Measurements from ENCODE around the gene STRN3. TPM values are rescaled to one million over a fixed set of nuclear protein-coding genes. Genes with fewer than 3 reads are reported as not detected.

STRN3 gene
- total and polyA plus RNA-seq, 4 donors: 6.8 to 47.5 (median 31.2) TPM

DNA sequence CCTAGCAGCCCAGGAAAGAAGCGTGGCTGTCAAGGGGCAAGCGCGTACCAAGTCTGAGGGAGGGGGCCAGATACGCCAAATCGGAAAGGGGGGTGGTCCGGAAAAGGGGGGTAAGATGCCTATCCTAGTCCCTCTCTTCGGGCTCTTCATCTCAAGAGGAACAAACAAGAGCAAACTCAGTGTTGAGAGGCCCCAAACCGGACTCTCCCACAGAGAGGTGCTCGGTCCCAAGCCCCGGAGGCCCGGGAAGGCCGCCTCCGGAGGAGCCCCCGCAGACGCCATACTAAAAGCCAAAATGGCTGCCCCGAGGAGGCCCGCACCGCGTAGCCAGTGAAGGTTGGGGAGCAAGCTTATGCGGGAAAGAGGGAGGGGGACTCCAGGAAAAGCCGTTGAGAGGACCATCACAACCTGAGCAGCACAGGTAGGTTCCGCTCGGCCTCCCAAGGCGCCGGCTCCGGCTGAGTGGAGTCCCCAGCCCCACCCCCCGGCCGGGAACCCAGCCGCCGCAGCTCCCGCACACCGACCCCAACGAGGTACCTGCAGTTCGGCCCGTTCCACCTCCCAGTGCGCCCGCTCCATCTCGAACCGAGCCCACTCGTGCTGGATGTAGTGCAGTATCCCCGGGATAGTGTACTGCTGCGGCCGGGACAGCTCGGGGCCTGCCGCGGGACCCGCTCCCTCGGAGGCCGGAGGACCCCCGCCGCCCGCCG is 657 bp downstream of the STRN3 start, which contains the start of gene AP4S1:
Gene AP4S1, plus strand, starts transcription at position 283 of the 710 bp plus-strand sequence. CDS start 40,548 bp downstream, outside the sequence.
- Histone ChIP-seq H3K4me3 (ENCODE audit: low read depth in 1 of 3, low read length in 3 of 3) (peak within 1 kb of the TSS; percentile 86 to 100 (median 95)), H3K27me3 (ENCODE audit: control insufficient read depth in 4 of 4, insufficient read depth in 4 of 4, low read length in 3 of 4) (no peaks in the 10 kb centered on the region), H3K36me3 (ENCODE audit: control insufficient read depth in 4 of 4, insufficient read depth in 3 of 4, low read depth in 1 of 4, low read length in 3 of 4) (peaks cover 0 to 6% (median 0%) of the 10 kb centered on the region in 4 donors), H3K9ac (ENCODE audit: low read depth in 1 of 2, low read length in 2 of 2) (peak within 1 kb of the TSS; percentile 98 to 100), H3K4me1 (ENCODE audit: control insufficient read depth in 4 of 4, insufficient read depth in 4 of 4, low read length in 3 of 4) (peaks cover 0 to 36% (median 5%) of the 10 kb centered on the region in 4 donors), H3K27ac (ENCODE audit: low read depth in 1 of 2, low read length in 2 of 2) (peak within 1 kb of the TSS; percentile 99 to 100), H3K9me3 (ENCODE audit: control insufficient read depth in 4 of 4, low read length in 3 of 4) (no peaks in the 10 kb centered on the region)
- TF ChIP-seq GABPA (IDR thresholded peaks at IDR 0.05 in 1 of 2, conservative IDR thresholded peaks at IDR 0.05 in 1 of 2) (no peak), YY1 (IDR thresholded peaks at IDR 0.05) (peak; percentile 97), TAF1 (conservative IDR thresholded peaks at IDR 0.05) (peak; percentile 31)
- DNase-seq (ENCODE audit: low spot score): peak; percentile 75
- WGBS: under 1% methylated on average over 53 of the region's 53 CpGs

DNA sequence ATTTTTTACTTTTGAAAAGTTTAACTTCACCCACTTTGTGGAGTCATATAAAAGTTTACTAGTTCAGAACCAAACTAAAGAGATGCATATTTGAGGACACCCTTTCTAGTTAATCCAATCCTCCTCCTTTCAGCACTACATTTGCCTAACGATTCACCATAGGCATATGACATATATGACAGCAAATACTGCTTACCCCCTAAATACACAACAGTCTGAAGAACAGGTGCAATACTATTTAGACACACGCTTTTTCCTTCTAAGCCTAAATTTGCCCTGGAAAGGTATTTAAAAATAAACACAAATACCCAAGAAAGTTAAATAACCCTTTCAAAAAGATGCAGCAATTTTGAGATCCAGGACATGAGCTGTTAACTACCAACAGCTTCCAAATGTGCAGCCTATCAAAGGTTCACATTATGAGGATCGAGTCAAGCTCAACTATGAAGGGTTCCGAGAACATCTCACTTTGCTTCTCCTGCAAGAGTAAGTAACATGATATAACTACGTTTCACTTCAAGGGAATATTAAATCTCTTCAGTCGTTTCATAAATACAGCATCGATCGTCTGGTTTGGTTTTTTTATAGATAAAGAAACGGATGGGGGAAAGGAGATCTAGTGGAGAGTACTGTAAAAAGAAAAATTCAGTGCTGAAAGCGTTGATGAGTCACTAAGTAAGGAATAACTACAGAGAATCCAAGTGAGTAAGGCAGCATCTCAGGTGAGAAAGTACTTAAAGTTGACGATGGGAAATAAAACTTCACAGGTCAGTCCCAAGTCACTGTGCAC is 1.4 kb downstream of the STRN3 start:
- Histone ChIP-seq H3K27me3 (ENCODE audit: control insufficient read depth in 4 of 4, insufficient read depth in 4 of 4, low read length in 3 of 4) (no peaks in the 10 kb centered on the region), H3K36me3 (ENCODE audit: control insufficient read depth in 4 of 4, insufficient read depth in 3 of 4, low read depth in 1 of 4, low read length in 3 of 4) (peaks cover 0 to 9% (median 0%) of the 10 kb centered on the region in 4 donors), H3K9ac (ENCODE audit: low read depth in 1 of 2, low read length in 2 of 2) (peak overlapping the region; percentile 98 to 100), H3K9me3 (ENCODE audit: control insufficient read depth in 4 of 4, low read length in 3 of 4) (no peaks in the 10 kb centered on the region), H3K4me1 (ENCODE audit: control insufficient read depth in 4 of 4, insufficient read depth in 4 of 4, low read length in 3 of 4) (peaks cover 0 to 36% (median 5%) of the 10 kb centered on the region in 4 donors), H3K27ac (ENCODE audit: low read depth in 1 of 2, low read length in 2 of 2) (peak overlapping the region; percentile 99 to 100), H3K4me3 (ENCODE audit: low read depth in 1 of 3, low read length in 3 of 3) (peak overlapping the region; percentile 84 to 100 (median 95))
- TF ChIP-seq TAF1 (conservative IDR thresholded peaks at IDR 0.05): peak; percentile 56
- TF ChIP-seq, protein P1, sequence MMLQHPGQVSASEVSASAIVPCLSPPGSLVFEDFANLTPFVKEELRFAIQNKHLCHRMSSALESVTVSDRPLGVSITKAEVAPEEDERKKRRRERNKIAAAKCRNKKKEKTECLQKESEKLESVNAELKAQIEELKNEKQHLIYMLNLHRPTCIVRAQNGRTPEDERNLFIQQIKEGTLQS (IDR thresholded peaks at IDR 0.05): no peak
- TF ChIP-seq, protein P2, sequence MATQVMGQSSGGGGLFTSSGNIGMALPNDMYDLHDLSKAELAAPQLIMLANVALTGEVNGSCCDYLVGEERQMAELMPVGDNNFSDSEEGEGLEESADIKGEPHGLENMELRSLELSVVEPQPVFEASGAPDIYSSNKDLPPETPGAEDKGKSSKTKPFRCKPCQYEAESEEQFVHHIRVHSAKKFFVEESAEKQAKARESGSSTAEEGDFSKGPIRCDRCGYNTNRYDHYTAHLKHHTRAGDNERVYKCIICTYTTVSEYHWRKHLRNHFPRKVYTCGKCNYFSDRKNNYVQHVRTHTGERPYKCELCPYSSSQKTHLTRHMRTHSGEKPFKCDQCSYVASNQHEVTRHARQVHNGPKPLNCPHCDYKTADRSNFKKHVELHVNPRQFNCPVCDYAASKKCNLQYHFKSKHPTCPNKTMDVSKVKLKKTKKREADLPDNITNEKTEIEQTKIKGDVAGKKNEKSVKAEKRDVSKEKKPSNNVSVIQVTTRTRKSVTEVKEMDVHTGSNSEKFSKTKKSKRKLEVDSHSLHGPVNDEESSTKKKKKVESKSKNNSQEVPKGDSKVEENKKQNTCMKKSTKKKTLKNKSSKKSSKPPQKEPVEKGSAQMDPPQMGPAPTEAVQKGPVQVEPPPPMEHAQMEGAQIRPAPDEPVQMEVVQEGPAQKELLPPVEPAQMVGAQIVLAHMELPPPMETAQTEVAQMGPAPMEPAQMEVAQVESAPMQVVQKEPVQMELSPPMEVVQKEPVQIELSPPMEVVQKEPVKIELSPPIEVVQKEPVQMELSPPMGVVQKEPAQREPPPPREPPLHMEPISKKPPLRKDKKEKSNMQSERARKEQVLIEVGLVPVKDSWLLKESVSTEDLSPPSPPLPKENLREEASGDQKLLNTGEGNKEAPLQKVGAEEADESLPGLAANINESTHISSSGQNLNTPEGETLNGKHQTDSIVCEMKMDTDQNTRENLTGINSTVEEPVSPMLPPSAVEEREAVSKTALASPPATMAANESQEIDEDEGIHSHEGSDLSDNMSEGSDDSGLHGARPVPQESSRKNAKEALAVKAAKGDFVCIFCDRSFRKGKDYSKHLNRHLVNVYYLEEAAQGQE (IDR thresholded peaks at IDR 0.05): peak; percentile 17
- no peak for DNase-seq (ENCODE audit: low spot score)
- WGBS: 3% methylated on average over 11 of the region's 11 CpGs

DNA sequence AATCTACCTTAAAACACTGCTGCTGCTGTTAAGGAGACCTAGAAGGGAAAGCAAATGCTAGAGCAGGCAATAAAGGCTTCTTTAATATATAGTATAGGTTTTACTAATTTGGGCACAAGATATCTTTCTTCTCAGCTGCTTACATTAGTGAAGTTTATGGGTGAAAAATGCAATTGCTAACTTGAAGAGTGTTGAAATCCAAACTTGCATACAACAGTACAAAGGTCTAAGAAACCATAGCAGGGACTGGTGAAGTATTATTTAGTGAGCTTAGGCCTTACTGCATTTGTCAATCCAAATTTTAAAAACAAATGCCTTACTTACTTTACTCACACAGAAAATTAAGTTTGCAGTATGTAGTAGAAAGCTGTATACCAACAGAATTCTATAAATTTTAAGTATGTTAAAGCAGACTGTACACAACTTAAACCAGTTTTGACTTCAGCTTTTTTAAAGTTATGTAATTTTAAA is 2.1 kb downstream of the STRN3 start:
- Histone ChIP-seq H3K4me1 (ENCODE audit: control insufficient read depth in 4 of 4, insufficient read depth in 4 of 4, low read length in 3 of 4) (peaks cover 0 to 36% (median 5%) of the 10 kb centered on the region in 4 donors), H3K4me3 (ENCODE audit: low read depth in 1 of 3, low read length in 3 of 3) (peak overlapping the region; percentile 50 to 95 (median 84))
- DNase-seq (ENCODE audit: low spot score): no peak
- TF ChIP-seq GABPA (IDR thresholded peaks at IDR 0.05 in 1 of 2, conservative IDR thresholded peaks at IDR 0.05 in 1 of 2) (no peak), HNF4G (IDR thresholded peaks at IDR 0.05) (peak; percentile 81), YY1 (IDR thresholded peaks at IDR 0.05) (peak; percentile 72), FOXA2 (IDR thresholded peaks at IDR 0.05) (no peak), HNF4A (conservative IDR thresholded peaks at IDR 0.05) (peak; percentile 98 to 99), TAF1 (conservative IDR thresholded peaks at IDR 0.05) (no peak), FOXA1 (IDR thresholded peaks at IDR 0.05) (no peak), RXRA (IDR thresholded peaks at IDR 0.05) (peak; percentile 42 to 64), RAD21 (IDR thresholded peaks at IDR 0.05) (peak in 1 of 2 donors; percentile 40), JUND (IDR thresholded peaks at IDR 0.05) (peak; percentile 72 to 78)
- TF ChIP-seq, protein P1 (IDR thresholded peaks at IDR 0.05): peak; percentile 40
- TF ChIP-seq, protein P2 (IDR thresholded peaks at IDR 0.05): no peak
- TF ChIP-seq, protein P3, sequence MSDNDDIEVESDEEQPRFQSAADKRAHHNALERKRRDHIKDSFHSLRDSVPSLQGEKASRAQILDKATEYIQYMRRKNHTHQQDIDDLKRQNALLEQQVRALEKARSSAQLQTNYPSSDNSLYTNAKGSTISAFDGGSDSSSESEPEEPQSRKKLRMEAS (IDR thresholded peaks at IDR 0.05): peak; percentile 10

More for the DNA sequence above, 2.1 kb downstream of the STRN3 start:
- H3K27ac ChIP-seq (ENCODE audit: low read depth in 1 of 2, low read length in 2 of 2): peak overlapping the region; percentile 99 to 100
- H3K9me3 ChIP-seq (ENCODE audit: control insufficient read depth in 4 of 4, low read length in 3 of 4): no peaks in the 10 kb centered on the region
- no peaks in the 10 kb centered on the region for H3K27me3 ChIP-seq (ENCODE audit: control insufficient read depth in 4 of 4, insufficient read depth in 4 of 4, low read length in 3 of 4)
- peak overlapping the region; percentile 98 to 100 for H3K9ac ChIP-seq (ENCODE audit: low read depth in 1 of 2, low read length in 2 of 2)
- H3K36me3 ChIP-seq (ENCODE audit: control insufficient read depth in 4 of 4, insufficient read depth in 3 of 4, low read depth in 1 of 4, low read length in 3 of 4): peaks cover 0 to 12% (median 0%) of the 10 kb centered on the region in 4 donors

Measured in liver (tissue), 9 donors.